Activated CD8-positive, alpha-beta T cell treated with anti-CD3 and anti-CD28 coated beads for 36 hours (primary cell): ENCODE data around the gene LAMC3. TPM values are rescaled to one million over a fixed set of nuclear protein-coding genes. Genes with fewer than 3 reads are reported as not detected.
"Not testable (repeated sequence)": the region's sequence is repeated elsewhere in the genome, so short reads cannot be mapped to it uniquely, and the experiment has no call there.

Source experiments
- ATAC-seq: fragments of 200-7000 bp; cut with Tn5 transposase; one replicate; pipeline ENCODE4 v1.10.0; 2021; ENCODE audit warnings: mild to moderate bottlenecking, moderate library complexity
- CTCF ChIA-PET: fragments of 350-600 bp; sonication (Branson Sonifier 250); formaldehyde crosslinking; loops from one replicate; lab custom pipeline; 2021; ENCODE audit warnings: antibody characterized with exemption; lab: Charles Lee
- POLR2A ChIA-PET: fragments of 350-600 bp; sonication (Branson Sonifier 250); formaldehyde crosslinking; loops from one replicate; lab custom pipeline; 2021; ENCODE audit warnings: antibody characterized with exemption; lab: Charles Lee
- DNase-seq: peaks from one replicate; pipeline ENCODE4 v3.0.0-alpha.2; 2020
- H3K27ac Mint-ChIP-seq: one replicate; pipeline ENCODE4 v1.8.0; 2021; ENCODE audit warnings: mild to moderate bottlenecking, mixed read lengths
- H3K27me3 Mint-ChIP-seq: one replicate; pipeline ENCODE4 v1.8.0; 2021; ENCODE audit warnings: mixed read lengths
- H3K36me3 Mint-ChIP-seq: one replicate; pipeline ENCODE4 v1.8.0; 2021; ENCODE audit warnings: low read depth, mixed read lengths
- H3K4me1 Mint-ChIP-seq: one replicate; pipeline ENCODE4 v1.8.0; 2021; ENCODE audit warnings: low read depth, mixed read lengths
- H3K4me3 Mint-ChIP-seq: one replicate; pipeline ENCODE4 v1.8.0; 2021; ENCODE audit warnings: mild to moderate bottlenecking, moderate library complexity, mixed read lengths
- H3K9me3 Mint-ChIP-seq: one replicate; pipeline ENCODE4 v1.8.0; 2021; ENCODE audit warnings: mixed read lengths
- intact Hi-C: fragments of 100-400 bp; cut with micrococcal nuclease; formaldehyde crosslinking; loops from one replicate; pipeline ENCODE4 v1.10.0; 2022
- total RNA-seq, 2 experiments: library from RNA; stranded (reverse); gene quantifications; one replicate each; pipeline ENCODE4 v1.2.3, GENCODE V29; 2021
- TF ChIP-seq, protein P1 (sequence below): fragments of 200-600 bp; IDR thresholded peaks from one replicate; pipeline ENCODE4 v1.8.0; 2022; ENCODE audit warnings: antibody characterized with exemption, mild to moderate bottlenecking

The LAMC3 gene
- total RNA-seq, 2 experiments from 2014 or later = 0.09 to 0.43 TPM

DNA sequence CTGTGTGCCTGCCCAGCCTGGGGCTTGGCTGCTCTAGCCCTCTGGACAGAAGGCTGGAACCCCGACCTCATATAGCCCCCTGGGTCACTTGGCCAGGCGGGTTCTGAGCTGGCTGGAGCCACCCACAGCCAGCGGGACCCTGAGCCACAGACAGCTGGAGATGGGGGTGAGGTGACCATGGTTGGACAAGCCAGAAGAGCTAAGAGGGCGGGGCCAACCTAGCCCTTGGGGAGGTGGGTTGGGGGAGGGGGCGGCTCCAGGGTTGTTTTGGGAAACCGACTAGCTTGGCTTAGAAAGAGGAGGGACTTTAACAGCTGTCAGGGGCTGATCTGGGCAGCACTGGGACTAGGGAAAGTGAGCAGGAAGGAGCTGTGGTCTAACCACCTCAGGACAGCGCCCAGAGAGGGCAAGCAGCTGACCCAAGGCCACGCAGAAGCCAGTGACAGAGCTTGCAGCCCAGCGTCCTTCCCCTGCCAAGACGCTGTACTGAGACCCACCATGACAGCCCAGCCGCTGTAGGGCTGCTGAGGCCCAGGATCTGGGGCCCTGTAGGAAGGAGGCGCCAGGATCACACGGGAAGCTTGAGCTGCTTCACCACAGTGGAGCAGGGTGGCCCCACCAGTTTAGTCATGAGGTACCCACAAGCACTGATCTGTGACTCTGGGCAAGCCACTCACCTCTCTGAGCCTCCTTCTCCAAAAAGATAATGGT lies 89.6 kb downstream of the LAMC3 start:
- CTCF ChIA-PET = no interaction called here
- no peak for DNase-seq
- H3K36me3 Mint-ChIP-seq = no peaks in the 10 kb centered on the region
- intact Hi-C loops = no loop called here
- no peaks in the 10 kb centered on the region for H3K9me3 Mint-ChIP-seq
- H3K27me3 Mint-ChIP-seq = peaks cover 30% of the 10 kb centered on the region
- H3K27ac Mint-ChIP-seq = no peak overlapping the region
- H3K4me1 Mint-ChIP-seq = peaks cover 3% of the 10 kb centered on the region
- no peak for ATAC-seq
- H3K4me3 Mint-ChIP-seq = no peak overlapping the region
- TF ChIP-seq, protein P1, sequence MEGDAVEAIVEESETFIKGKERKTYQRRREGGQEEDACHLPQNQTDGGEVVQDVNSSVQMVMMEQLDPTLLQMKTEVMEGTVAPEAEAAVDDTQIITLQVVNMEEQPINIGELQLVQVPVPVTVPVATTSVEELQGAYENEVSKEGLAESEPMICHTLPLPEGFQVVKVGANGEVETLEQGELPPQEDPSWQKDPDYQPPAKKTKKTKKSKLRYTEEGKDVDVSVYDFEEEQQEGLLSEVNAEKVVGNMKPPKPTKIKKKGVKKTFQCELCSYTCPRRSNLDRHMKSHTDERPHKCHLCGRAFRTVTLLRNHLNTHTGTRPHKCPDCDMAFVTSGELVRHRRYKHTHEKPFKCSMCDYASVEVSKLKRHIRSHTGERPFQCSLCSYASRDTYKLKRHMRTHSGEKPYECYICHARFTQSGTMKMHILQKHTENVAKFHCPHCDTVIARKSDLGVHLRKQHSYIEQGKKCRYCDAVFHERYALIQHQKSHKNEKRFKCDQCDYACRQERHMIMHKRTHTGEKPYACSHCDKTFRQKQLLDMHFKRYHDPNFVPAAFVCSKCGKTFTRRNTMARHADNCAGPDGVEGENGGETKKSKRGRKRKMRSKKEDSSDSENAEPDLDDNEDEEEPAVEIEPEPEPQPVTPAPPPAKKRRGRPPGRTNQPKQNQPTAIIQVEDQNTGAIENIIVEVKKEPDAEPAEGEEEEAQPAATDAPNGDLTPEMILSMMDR = no peak
- POLR2A ChIA-PET = interaction anchor here (1.2 to 1.4 kb wide), 2 partner anchors 27 to 35 kb away, joined by 3 to 8 read pairs; partner anchors contain the start of gene NUP214

- peaks cover 29% of the 10 kb centered on the region for H3K27me3 Mint-ChIP-seq
- no peaks in the 10 kb centered on the region for H3K9me3 Mint-ChIP-seq
- H3K27ac Mint-ChIP-seq = no peak overlapping the region
- ChIA-PET POLR2A (interaction anchor here (1.2 to 1.4 kb wide), 2 partner anchors 26 to 36 kb away, joined by 3 to 8 read pairs; partner anchors contain the start of gene NUP214), CTCF (no interaction called here)
- DNase-seq = no peak
- no peaks in the 10 kb centered on the region for H3K36me3 Mint-ChIP-seq
- TF ChIP-seq, protein P1 = no peak
- intact Hi-C loops = no loop called here
- H3K4me3 Mint-ChIP-seq = no peak overlapping the region
- ATAC-seq = no peak
- H3K4me1 Mint-ChIP-seq = peaks cover 3% of the 10 kb centered on the region
Measured at GRCh38 chr9:131099102-131099606, 90.2 kb downstream of the LAMC3 start.

DNA sequence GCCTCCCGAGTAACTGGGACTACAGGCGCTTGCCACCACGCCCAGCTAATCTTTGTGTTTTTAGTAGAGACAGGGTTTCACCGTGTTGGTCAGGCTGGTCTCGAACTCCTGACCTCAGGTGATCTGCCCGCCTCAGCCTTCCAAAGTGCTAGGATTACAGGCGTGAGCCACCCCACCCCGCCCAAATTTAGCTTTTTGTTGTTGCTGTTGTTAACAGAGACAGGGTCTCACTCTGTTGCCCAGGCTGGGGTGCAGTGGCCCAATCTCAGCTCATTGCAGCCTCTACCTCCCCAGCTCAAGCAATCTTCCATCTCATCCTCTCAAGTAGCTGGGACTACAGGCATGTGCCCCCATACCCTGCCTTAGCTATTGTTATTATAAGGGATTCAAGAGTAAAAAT lies 90.9 kb downstream of the LAMC3 start:
- CTCF ChIA-PET = interaction anchor here (0.7 kb wide), 1 partner anchor 63 kb away, joined by 3 read pairs; no protein-coding TSS in a partner anchor
- H3K9me3 Mint-ChIP-seq, ATAC-seq, POLR2A ChIA-PET, H3K4me1 Mint-ChIP-seq, H3K4me3 Mint-ChIP-seq, H3K27ac Mint-ChIP-seq, DNase-seq, H3K36me3 Mint-ChIP-seq, intact Hi-C loops: not testable (repeated sequence)
- peaks cover 25% of the 10 kb centered on the region for H3K27me3 Mint-ChIP-seq

GRCh38 chr9:131100445-131100844 lies 91.5 kb downstream of the LAMC3 start:
- H3K27ac Mint-ChIP-seq = no peak overlapping the region
- POLR2A ChIA-PET = no interaction called here
- no peak for DNase-seq
- H3K9me3 Mint-ChIP-seq = no peaks in the 10 kb centered on the region
- H3K4me1 Mint-ChIP-seq = peaks cover 3% of the 10 kb centered on the region
- CTCF ChIA-PET = interaction anchor here (0.7 to 1.4 kb wide), 3 partner anchors 43 to 62 kb away, joined by 3 to 6 read pairs (median 4); no protein-coding TSS in a partner anchor
- no peaks in the 10 kb centered on the region for H3K36me3 Mint-ChIP-seq
- no peak overlapping the region for H3K4me3 Mint-ChIP-seq
- ATAC-seq = no peak
- TF ChIP-seq, protein P1 = no peak
- intact Hi-C loops = no loop called here
- peaks cover 19% of the 10 kb centered on the region for H3K27me3 Mint-ChIP-seq

DNA sequence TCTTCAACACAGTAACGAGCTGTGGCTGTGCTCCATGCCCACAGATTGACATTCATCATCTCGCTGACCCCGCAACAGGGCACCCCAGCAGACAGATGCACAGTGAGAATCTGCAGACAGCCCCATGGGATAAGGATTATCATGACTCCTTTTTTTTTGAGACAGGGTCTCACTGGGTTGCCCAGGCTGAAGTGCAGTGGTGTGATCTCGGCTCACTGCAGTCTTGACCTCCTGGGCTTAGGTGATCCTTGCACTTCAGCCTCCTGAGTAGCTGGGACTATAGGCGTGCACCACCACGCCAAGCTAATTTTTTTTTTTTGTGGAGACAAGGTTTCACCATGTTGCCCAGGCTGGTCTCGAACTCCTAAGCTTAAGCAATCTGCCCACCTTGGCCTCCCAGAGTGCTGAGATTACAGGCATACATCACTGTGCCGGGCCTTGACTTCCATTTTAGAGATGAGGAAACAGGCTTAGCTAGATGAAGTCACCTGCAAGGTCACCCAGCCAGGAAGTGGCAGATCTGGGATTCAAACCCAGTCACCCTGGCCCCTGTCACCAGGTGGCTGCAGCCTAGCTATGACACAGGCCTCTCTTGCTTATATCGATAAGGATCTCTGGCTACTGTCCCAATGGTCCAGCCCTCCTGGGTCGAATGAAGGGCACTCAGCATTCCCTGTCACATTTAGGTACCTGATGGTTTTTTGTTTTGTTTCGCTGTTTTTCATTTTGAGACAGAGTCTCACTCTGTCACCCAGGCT lies 92.4 kb downstream of the LAMC3 start:
- no peak overlapping the region for H3K4me3 Mint-ChIP-seq
- CTCF ChIA-PET = interaction anchor here (1.1 to 1.4 kb wide), 2 partner anchors 44 to 55 kb away, joined by 4 to 6 read pairs; no protein-coding TSS in a partner anchor
- H3K4me1 Mint-ChIP-seq = no peaks in the 10 kb centered on the region
- no peaks in the 10 kb centered on the region for H3K36me3 Mint-ChIP-seq
- peaks cover 13% of the 10 kb centered on the region for H3K27me3 Mint-ChIP-seq
- POLR2A ChIA-PET = interaction anchor here (1.6 kb wide), 1 partner anchor 23 kb away, joined by 4 read pairs; no protein-coding TSS in a partner anchor
- TF ChIP-seq, protein P1 = no peak
- no peak overlapping the region for H3K27ac Mint-ChIP-seq
- no peak for DNase-seq
- no peak for ATAC-seq
- H3K9me3 Mint-ChIP-seq = no peaks in the 10 kb centered on the region
- intact Hi-C loops = no loop called here
